ENCODE measurements around the gene HAUS8. TPM values are rescaled to one million over a fixed set of nuclear protein-coding genes. Genes with fewer than 3 reads are reported as not detected.

HAUS8 gene
- polyA plus RNA-seq, 1 experiment: 4.6 TPM

- no peak for TF ChIP-seq CTCF (IDR thresholded peaks at IDR 0.05; ENCODE audit: low read depth, low read length)
- H3K27me3 ChIP-seq (ENCODE audit: control insufficient read depth, insufficient read depth, low read length): no peaks in the 10 kb centered on the region
- no peak overlapping the region for H3K4me3 ChIP-seq (ENCODE audit: low read depth, low read length)
- DNase-seq (ENCODE audit: low read depth, low spot score): no peak
- H3K27ac ChIP-seq (ENCODE audit: low read depth, low read length): peak overlapping the region; percentile 99
- H3K9me3 ChIP-seq (ENCODE audit: control insufficient read depth, insufficient read depth, low read length): no peaks in the 10 kb centered on the region
- ChIA-PET CTCF (no interaction called here), POLR2A (interaction anchor here (0.7 to 1.3 kb wide), 2 partner anchors 20 to 113 kb away, joined by 3 to 14 read pairs; no protein-coding TSS in a partner anchor)
Observed at GRCh38 chr19:17088552-17088951, 13.3 kb upstream of the HAUS8 start.

DNA sequence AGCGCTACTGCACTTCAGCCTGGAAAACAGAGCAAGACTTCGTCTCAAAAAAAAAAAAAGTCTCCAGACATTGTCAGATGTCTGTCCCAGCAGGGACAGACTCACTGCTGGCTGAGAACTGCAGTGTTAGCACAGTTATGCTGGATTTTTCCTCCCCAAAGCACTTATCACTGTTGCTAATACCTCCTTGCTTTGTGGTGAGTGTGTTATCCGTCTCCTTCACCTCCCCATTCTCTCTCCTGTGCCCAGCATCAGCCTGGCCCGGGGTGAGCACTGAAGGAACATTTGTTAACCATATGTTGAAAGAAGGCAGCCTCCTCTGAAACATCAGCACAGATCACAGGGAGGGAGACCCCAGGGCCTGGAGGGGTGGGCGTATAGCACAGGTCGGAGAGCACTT is 11.6 kb upstream of the HAUS8 start:
- H3K4me3 ChIP-seq (ENCODE audit: low read depth, low read length): no peak overlapping the region
- no peak for TF ChIP-seq CTCF (IDR thresholded peaks at IDR 0.05; ENCODE audit: low read depth, low read length)
- CTCF ChIA-PET: no interaction called here
- peak overlapping the region; percentile 52 for H3K27ac ChIP-seq (ENCODE audit: low read depth, low read length)
- H3K9me3 ChIP-seq (ENCODE audit: control insufficient read depth, insufficient read depth, low read length): no peaks in the 10 kb centered on the region
- no peak for DNase-seq (ENCODE audit: low read depth, low spot score)
- POLR2A ChIA-PET: no interaction called here
- no peaks in the 10 kb centered on the region for H3K27me3 ChIP-seq (ENCODE audit: control insufficient read depth, insufficient read depth, low read length)

DNA sequence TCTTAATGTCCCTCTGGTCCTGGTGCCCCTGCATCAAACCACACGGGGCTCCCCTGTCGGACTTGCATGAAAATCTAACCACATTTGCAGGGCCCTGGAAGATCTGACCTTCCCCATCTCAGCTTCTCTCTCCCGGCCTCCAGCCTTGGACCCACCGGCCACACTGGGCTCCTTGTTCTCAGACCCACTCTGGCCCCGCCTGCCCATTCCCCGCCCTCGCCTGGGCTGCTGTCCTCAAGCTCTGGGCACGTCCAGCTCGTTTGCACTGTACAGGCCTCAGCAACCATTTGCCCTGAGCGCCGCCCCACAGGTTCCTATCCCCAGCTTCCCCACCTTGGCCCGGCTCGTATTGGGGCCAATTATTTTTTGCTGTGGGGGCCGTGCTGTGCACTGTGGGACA is 10.9 kb upstream of the HAUS8 start:
- TF ChIP-seq CTCF (IDR thresholded peaks at IDR 0.05; ENCODE audit: low read depth, low read length): no peak
- POLR2A ChIA-PET: no interaction called here
- H3K27me3 ChIP-seq (ENCODE audit: control insufficient read depth, insufficient read depth, low read length): no peaks in the 10 kb centered on the region
- H3K4me3 ChIP-seq (ENCODE audit: low read depth, low read length): no peak overlapping the region
- CTCF ChIA-PET: no interaction called here
- no peaks in the 10 kb centered on the region for H3K9me3 ChIP-seq (ENCODE audit: control insufficient read depth, insufficient read depth, low read length)
- H3K27ac ChIP-seq (ENCODE audit: low read depth, low read length): no peak overlapping the region
- DNase-seq (ENCODE audit: low read depth, low spot score): no peak

- no peak overlapping the region for H3K4me3 ChIP-seq (ENCODE audit: low read depth, low read length)
- no peak for DNase-seq (ENCODE audit: low read depth, low spot score)
- no peak overlapping the region for H3K27ac ChIP-seq (ENCODE audit: low read depth, low read length)
- no peaks in the 10 kb centered on the region for H3K9me3 ChIP-seq (ENCODE audit: control insufficient read depth, insufficient read depth, low read length)
- ChIA-PET POLR2A (no interaction called here), CTCF (no interaction called here)
- TF ChIP-seq CTCF (IDR thresholded peaks at IDR 0.05; ENCODE audit: low read depth, low read length): no peak
- H3K27me3 ChIP-seq (ENCODE audit: control insufficient read depth, insufficient read depth, low read length): no peaks in the 10 kb centered on the region
Observed at GRCh38 chr19:17081672-17082630, 6.7 kb upstream of the HAUS8 start.

GRCh38 chr19:17080440-17080801 is 5.2 kb upstream of the HAUS8 start:
- Histone ChIP-seq H3K4me3 (ENCODE audit: low read depth, low read length) (peak overlapping the region; percentile 43), H3K27ac (ENCODE audit: low read depth, low read length) (peak overlapping the region; percentile 94), H3K27me3 (ENCODE audit: control insufficient read depth, insufficient read depth, low read length) (no peaks in the 10 kb centered on the region), H3K9me3 (ENCODE audit: control insufficient read depth, insufficient read depth, low read length) (no peaks in the 10 kb centered on the region)
- ChIA-PET CTCF (interaction anchor here (0.7 kb wide), 1 partner anchor 102 kb away, joined by 3 read pairs; no protein-coding TSS in a partner anchor), POLR2A (interaction anchor here (0.7 to 1.2 kb wide), 3 partner anchors 28 to 146 kb away, joined by 3 to 8 read pairs (median 6); partner anchors contain the start of gene OCEL1)
- DNase-seq (ENCODE audit: low read depth, low spot score): no peak
- no peak for TF ChIP-seq CTCF (IDR thresholded peaks at IDR 0.05; ENCODE audit: low read depth, low read length)
